HG03432 (cell line): ENCODE measurements around the gene ASXL3.
A peak's percentile ranks its signal among the peaks of the same experiment; 100 is the strongest.

Experiments
- ATAC-seq: cut with Tn5 transposase; IDR thresholded peaks from one replicate; pipeline ENCODE4 v1.9.1; 2021; ENCODE audit warnings: mild to moderate bottlenecking, moderate library complexity; ENCODE audit not compliant: unreplicated experiment

Gene ASXL3

DNA sequence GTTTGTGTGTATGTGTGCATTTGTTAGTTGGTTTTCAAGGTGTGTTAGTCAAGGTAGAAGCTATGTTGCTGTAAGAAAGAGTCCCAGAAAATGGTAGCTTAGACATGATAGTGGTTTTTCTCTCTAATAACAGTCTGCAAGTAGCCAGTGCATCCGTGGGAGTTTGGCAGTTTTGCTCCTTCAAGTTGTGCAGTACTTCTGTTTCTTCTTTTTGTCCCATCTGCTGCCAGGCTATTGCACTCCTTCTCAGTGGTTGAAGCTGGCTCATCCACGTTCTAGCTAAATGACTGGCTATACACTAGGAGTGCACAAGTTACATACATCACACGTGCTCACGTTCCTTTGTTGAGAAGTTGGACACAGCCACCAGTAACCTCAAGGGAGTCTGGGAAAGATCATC, 134.7 kb downstream of the ASXL3 start:
- ATAC-seq, result no peak

DNA sequence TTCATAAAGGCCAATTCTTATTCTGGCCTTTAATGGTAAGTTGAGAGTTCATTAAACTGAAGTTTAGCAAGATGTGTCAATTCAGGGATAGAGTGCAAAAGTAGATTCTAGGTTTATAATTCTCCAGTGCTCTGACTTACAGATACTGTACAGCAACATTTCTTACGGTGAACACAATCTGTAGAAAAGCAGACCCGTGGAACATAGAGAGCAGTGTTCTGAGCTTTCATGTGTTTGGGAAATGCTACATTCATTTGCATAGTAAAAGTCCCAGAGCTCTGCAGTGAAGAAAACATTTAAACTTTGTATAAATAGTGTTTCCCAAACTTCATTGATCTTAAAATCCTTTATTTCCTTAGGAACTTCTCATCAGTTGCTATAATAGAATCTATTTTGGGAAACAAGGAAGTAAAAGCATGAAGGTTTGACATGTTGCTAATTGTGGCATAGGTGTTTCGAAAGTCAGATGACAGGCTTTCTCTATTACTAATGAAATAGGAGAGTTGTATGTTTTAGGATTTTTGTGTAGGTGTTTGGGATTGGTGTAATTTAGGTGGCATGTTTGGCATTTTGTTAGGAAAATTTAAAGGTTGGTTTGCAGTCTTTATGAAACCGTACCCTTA, 138.2 kb downstream of the ASXL3 start:
- ATAC-seq, result peak; percentile 58

DNA sequence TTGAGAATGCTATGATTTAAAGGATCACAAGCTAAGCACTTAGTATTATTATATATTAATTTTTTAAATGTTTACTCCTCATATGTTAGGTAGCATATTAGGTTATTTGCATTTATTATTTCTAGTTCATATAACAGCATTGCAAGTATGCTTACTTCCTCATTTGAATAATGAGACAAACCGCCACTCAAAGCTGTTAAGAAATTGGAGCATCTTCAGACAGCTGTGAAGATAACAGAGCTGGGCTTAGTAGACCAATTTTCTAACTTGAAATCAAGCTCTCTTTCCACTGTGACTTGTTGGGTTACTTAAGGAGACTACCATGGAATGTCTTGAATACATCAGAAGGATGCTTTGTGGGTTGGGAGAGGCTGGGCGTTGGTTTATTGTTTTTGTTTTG, 139.3 kb downstream of the ASXL3 start:
- ATAC-seq, result peak; percentile 39

DNA sequence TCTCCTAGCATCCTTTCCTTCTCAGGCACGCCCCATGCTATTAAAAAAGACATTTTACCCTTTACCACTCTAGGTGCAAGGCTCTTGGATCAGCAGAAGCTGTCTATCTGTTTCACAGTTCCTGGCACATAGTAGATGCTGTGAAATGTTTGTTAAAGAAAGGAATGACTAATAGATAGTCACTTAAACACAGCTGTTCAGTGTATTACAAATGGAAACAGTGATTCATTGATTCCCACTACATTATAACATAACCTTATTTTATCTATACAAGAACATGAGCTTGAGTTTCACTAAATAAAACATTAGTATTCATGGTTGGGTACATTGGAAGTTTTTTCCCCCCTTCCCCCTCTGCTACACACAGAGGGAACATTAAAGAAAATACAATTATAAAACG, 142.1 kb downstream of the ASXL3 start:
- no peak for ATAC-seq

DNA sequence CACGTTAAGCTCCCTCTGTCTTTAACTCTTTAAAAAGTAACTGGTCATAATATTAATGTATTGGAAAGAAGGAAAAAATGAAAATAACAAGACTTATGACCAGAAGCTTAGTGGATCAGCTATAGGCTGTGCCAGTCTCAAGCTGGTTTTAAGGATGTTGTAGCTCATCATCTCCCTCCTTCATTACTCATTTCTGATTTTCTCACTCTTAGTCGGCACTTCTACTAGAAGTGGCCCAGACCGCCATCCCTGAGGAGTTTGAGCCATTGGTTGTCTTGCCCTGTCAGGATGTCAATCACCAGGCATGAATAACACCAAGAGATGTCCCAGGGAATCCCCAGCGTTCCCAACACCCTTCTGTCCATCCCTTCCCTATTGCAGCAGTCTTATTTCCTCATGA, 151.5 kb downstream of the ASXL3 start:
- peak; percentile 88 for ATAC-seq

DNA sequence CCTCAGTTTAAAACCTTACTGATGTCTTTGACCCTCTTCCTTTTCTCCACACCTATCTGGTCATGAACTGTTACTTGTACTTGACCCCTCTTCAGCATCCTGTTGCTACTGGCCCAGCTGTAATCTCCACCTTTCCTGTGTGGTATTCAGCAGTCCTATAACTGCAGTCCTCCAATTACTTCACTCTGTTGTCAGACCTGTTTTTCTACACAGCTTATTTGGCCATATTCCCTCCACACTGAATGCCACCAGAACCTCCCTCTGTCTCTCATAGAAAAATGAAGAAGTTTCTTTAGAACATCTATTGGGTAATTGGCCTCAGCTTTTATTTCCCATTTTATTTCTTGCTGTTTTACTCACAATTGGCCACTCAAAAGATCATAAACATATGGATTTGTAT, 155.4 kb downstream of the ASXL3 start:
- no peak for ATAC-seq

DNA sequence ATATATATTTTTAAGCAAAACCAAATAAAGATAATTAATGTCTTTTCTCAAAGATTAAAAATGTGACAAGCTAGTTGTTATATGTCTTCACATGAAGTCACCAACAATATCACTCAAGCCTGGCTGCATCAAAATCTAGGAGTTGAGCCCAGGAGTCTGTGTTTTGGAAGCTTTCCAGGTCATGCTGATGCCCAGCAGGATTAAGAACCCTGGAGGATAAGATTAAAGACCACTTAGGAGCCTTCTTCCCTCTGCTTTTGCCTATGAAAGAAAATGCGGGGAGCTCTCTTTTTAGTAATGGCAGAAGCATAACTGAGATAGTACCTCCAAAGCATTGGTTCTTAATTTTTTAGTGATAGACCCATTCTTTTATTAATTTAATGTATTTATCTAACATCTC, 157.4 kb downstream of the ASXL3 start:
- no peak for ATAC-seq

DNA sequence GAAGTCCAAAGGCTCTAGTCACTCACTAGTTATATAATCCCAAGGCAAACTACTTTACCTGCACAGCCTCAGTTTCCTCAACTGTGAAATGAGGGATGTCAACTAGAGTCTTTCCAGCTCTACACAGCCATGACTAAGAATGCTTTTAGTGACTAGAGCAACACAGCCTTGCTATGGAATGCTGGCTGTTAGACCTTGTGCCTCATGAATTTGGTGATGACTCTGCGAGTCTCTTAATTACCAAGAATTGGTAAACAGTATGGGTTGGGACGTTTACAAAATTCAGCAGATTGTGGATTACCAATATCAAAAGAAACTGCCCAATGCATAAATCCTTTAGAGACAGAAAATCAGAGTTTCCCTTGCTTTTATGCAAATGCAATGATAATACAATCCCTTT, 163.7 kb downstream of the ASXL3 start:
- ATAC-seq, result no peak

DNA sequence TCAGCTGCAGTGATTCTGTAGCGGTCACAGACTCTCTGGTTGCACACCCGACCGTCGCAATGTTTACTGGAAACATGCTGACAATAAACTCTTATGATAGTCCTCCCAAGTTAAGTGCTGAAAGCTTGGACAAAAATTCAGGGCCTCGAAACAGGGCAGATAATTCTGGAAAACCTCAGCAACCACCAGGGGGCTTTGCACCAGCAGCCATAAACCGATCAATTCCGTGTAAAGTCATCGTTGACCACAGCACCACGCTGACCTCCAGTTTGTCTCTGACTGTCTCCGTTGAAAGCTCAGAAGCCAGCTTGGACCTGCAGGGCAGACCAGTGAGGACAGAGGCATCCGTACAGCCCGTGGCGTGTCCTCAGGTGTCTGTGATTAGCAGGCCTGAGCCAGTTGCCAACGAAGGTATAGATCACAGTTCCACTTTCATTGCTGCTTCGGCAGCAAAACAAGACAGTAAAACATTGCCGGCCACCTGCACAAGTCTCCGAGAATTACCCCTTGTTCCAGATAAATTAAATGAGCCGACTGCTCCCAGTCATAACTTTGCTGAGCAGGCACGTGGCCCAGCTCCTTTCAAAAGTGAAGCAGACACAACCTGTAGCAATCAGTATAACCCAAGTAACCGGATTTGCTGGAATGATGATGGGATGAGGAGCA, 166.1 kb downstream of the ASXL3 start:
- ATAC-seq, result no peak

DNA sequence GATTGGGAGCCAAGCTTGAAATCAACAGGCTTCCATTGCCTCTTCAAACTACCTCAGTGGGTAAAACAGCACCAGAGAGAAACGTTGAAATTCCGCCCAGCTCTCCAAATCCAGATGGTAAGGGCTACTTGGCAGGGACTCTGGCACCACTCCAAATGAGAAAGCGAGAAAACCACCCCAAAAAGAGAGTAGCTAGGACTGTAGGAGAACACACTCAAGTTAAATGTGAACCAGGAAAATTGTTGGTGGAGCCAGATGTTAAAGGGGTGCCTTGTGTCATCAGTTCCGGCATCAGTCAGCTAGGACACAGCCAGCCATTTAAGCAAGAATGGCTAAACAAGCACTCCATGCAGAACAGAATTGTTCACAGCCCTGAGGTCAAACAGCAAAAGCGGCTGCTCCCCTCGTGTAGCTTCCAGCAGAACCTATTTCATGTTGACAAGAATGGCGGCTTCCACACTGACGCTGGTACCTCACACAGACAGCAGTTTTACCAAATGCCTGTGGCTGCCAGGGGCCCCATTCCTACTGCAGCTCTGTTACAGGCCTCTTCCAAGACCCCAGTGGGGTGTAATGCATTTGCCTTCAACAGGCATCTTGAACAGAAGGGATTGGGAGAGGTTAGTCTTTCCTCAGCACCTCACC, 167.3 kb downstream of the ASXL3 start:
- ATAC-seq, result no peak

DNA sequence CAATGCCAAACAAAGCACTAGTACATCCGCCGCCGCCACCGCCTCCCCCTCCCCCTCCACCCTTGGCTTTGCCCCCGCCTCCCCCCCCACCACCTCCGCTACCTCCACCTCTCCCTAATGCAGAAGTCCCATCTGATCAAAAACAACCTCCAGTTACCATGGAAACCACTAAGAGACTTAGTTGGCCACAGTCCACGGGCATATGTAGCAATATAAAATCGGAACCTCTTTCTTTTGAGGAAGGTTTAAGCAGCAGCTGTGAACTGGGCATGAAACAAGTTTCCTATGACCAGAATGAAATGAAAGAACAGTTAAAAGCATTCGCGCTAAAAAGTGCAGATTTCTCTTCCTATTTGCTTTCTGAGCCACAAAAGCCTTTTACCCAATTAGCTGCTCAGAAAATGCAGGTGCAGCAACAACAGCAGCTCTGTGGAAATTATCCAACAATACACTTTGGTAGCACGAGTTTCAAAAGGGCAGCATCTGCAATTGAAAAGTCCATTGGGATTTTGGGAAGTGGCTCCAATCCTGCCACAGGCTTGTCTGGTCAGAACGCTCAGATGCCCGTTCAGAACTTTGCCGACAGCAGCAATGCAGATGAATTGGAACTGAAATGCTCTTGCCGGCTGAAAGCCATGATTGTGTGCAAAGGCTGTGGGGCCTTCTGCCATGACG, 168.0 kb downstream of the ASXL3 start:
- no peak for ATAC-seq

DNA sequence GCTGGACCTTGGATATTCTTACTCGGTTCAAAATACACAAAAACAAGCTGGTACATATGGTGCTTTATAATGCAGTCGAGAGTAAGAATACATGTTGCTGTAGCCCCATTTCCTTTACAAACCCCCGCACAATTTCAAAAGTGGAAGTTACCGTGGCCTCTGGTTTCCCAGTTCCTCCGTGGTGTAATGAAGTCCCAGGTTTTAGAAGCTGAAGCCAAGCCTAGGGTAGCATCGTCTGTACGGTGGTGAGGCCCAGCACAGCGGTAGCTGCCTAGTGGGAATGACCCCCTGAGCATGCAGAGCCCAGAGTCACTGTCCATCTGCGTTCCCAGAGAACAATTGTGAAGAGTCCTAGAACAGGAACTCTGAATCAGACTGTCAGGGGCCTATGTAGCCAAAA, 171.8 kb downstream of the ASXL3 start:
- peak; percentile 61 for ATAC-seq

DNA sequence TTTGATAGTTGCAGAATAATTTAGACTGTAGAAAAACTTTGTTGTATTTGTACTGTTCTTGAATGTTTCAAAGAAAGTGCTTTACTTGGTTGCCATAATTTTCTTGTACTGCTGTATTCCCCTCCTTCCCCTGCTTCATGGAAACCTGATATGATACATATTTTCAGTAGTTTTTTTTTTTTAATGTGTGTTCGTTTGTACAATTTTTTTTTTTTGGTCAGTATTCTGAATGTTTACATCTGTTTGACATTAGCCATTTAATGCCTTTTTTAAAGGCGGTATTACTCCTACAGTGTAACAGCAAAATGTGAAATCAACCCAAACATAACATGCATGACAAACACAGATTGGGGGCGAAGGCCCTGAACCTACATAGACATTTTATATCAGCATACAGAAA, 172.3 kb downstream of the ASXL3 start:
- ATAC-seq, result no peak

DNA sequence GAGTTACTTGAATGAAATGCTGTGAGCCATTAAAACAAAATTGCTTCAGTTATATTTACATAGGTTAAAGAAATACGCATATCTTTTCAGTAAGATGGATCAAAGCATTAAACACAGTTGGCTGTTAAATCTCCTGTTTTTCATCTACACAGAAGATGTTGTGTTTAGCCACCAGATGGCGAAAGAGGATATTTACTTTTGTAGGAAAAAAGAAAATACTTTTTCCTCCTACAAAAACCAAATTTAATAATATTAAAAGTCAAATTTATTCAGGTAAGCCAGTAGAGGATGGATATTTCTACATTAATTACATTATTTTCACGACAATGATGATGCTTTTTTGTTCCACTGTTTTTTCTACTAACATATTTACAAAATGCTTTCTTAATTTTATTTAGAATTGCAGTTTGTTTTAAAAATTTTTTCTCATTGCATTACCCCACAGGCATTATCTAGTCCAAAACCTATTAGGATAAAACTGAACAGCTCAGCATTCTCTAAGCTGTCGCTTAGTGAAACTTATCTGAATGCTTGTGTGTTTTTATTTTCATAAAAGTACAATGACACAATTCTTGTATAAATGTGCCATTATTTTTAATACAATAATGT, 173.7 kb downstream of the ASXL3 start:
- ATAC-seq, result peak; percentile 46

DNA sequence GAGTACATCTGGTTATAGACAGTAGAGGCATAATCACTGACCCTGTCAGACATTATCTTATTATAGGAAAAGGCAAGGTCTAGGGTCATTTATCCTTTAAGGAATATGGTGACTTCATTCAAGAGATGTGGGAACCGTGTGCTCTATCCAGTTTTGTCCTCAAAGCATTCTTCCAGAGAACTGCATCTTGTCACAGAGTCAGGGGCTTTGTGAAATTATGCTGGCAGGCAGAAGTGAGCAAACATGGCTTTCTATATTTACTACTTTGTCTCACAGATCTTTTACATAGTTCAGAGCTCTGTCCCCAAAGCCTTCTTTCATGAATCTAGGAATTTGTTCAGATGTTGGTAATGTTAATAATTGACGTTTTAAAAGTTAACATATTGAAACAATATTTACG, 177.4 kb downstream of the ASXL3 start:
- ATAC-seq, result no peak

DNA sequence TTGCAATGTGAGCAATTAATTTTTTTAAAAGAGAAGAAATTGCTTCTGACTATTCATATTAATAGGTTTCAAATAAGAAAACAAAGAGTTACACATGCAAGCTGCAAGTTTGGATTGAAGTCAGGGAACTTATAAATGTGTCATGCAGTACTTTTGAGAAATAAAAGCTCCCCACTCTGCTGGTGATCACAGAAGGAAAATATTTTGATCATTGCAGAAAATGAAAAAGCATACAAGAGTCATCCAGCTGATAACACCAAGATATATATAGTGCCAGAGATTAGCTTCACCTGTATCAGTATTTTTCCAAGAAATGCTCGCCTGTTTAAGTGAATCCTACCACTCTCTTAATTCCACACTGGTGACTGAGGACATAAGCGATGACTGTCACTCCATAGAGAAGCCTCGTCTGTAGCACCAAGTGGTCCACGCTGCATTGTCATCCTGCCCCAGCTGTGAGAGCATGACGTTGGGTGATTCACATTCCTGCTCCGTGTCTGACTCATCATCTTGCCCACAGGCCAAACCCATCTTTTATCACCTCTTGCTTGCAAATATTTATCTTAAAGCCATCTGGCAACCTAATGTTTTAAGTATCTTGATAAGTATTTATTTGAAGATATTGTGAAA, 178.0 kb downstream of the ASXL3 start:
- ATAC-seq, result no peak

DNA sequence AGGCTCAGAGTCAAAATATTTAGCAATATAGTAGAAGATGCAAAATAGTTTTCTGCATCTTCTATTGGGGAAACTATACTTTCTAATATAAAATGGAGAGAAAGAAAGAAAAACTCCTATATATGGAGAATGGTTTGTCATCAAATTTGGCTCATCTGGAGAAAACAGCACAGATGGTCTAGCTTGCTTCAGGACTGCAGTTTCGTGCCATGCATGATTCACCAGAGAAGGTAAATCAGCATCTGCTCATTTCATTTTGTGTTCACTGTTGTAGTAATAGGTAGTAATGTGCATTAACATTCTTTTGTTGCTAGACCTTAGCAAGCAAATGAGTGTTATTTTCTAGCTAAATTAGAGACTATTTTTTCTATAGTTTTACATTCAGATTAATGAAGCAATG, 179.0 kb downstream of the ASXL3 start:
- ATAC-seq, result no peak

DNA sequence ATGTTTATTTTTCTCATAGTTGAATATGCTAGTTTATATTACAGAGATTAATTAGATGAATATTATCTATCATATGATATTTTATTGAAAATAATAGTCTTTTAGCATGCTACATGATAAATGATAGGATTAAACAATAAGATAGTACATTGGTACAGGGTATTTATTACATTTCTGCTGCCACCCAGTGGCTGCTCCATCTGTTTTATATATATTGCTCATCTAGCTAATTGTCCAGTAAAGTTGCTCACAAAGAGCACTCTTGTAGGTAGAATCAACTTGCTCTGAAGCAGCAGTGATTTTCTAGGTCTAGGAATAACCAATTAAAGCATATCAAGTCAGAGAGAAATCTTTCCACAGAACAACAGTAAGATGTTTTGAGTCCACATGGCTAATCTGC, 183.3 kb downstream of the ASXL3 start:
- ATAC-seq, result no peak

DNA sequence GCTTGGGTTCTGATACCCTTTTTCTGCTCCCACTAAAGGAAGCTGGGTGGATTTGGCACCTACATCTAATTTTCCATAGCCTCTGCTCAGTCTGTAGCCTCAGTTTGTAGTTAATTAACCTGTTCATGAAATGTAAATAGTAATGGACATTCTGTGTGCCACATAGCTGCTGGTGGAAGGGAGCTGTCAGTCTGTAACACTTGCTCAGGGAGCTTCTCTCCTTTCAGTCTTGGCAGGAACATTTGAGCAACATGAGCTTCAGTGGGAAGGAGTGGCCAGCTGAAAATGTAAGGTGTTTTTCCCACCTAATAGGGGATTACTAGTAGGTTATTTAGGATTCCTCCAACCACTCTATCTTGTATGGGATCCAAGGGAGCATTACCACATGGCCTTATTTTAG, 203.4 kb downstream of the ASXL3 start:
- ATAC-seq, result no peak
